SK-N-SH (cell line): ENCODE data around the gene PMEPA1.

Source experiments
- CHD2 ChIP-seq: fragments of 150-350 bp; IDR thresholded peaks from 2 replicates; pipeline ENCODE4 v1.6.1; 2018; ENCODE audit warnings: low read length; ENCODE audit not compliant: partially characterized antibody
- EZH2phosphoT487 ChIP-seq: fragments of 200-600 bp; sonication (generic); IDR thresholded peaks from 2 replicates; pipeline ENCODE4 v1.6.1; 2017; ENCODE audit warnings: low read depth, mixed run types, mild to moderate bottlenecking, antibody characterized with exemption, moderate library complexity, borderline replicate concordance
- SIN3A ChIP-seq: IDR thresholded peaks from 2 replicates; pipeline ENCODE4 v1.6.1; 2012; ENCODE audit warnings: low read depth, mild to moderate bottlenecking, low read length, moderate library complexity, borderline replicate concordance
- TAF1 ChIP-seq: IDR thresholded peaks from 2 replicates; pipeline ENCODE4 v1.6.1; 2012; ENCODE audit warnings: low read depth, mild to moderate bottlenecking, low read length, moderate library complexity, borderline replicate concordance
- TEAD4 ChIP-seq: IDR thresholded peaks from 2 replicates; pipeline ENCODE4 v1.4.0; 2012; ENCODE audit warnings: mild to moderate bottlenecking, borderline replicate concordance; ENCODE audit not compliant: insufficient read depth
- YY1 ChIP-seq: IDR thresholded peaks from 2 replicates; pipeline ENCODE4 v1.4.0; 2012; ENCODE audit warnings: low read depth, mild to moderate bottlenecking
- TF ChIP-seq, protein P1 (sequence below): fragments of 200-600 bp; sonication (generic); IDR thresholded peaks from 2 replicates; pipeline ENCODE4 v1.6.1; 2017; ENCODE audit warnings: antibody characterized with exemption, mild to moderate bottlenecking, moderate library complexity
- TF ChIP-seq, protein P2 (sequence below): IDR thresholded peaks from 2 replicates; pipeline ENCODE4 v1.6.1; 2012; ENCODE audit warnings: mild to moderate bottlenecking, low read depth, low read length, moderate library complexity
- TF ChIP-seq, protein P3 (sequence below): IDR thresholded peaks from 2 replicates; pipeline ENCODE4 v1.4.0; 2012; ENCODE audit warnings: low read depth

DNA sequence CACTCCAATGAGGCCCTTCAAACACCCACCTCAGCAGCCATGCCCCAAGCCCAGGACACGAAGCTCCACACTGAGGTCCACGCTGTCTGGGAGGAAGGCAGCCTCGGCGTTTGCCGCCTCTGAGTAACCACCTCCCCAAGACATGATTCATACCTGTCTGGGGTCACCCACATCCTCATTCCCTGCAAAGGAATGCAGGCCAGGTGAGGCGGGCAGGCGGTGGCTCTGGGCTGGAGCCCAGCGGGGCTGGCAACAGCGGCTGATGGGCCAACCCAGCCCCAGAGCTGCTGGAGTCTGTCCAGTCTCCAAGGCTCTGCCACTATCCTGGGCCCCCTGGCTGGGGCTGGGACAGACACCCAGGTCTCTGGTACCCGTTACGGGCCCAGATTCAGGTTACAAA lies 14.8 kb downstream of the PMEPA1 start:
- TF ChIP-seq CHD2 (no peak), TEAD4 (no peak), EZH2phosphoT487 (no peak), TAF1 (no peak), YY1 (no peak), SIN3A (no peak)
- TF ChIP-seq, protein P1, sequence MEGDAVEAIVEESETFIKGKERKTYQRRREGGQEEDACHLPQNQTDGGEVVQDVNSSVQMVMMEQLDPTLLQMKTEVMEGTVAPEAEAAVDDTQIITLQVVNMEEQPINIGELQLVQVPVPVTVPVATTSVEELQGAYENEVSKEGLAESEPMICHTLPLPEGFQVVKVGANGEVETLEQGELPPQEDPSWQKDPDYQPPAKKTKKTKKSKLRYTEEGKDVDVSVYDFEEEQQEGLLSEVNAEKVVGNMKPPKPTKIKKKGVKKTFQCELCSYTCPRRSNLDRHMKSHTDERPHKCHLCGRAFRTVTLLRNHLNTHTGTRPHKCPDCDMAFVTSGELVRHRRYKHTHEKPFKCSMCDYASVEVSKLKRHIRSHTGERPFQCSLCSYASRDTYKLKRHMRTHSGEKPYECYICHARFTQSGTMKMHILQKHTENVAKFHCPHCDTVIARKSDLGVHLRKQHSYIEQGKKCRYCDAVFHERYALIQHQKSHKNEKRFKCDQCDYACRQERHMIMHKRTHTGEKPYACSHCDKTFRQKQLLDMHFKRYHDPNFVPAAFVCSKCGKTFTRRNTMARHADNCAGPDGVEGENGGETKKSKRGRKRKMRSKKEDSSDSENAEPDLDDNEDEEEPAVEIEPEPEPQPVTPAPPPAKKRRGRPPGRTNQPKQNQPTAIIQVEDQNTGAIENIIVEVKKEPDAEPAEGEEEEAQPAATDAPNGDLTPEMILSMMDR: no peak
- TF ChIP-seq, protein P2, sequence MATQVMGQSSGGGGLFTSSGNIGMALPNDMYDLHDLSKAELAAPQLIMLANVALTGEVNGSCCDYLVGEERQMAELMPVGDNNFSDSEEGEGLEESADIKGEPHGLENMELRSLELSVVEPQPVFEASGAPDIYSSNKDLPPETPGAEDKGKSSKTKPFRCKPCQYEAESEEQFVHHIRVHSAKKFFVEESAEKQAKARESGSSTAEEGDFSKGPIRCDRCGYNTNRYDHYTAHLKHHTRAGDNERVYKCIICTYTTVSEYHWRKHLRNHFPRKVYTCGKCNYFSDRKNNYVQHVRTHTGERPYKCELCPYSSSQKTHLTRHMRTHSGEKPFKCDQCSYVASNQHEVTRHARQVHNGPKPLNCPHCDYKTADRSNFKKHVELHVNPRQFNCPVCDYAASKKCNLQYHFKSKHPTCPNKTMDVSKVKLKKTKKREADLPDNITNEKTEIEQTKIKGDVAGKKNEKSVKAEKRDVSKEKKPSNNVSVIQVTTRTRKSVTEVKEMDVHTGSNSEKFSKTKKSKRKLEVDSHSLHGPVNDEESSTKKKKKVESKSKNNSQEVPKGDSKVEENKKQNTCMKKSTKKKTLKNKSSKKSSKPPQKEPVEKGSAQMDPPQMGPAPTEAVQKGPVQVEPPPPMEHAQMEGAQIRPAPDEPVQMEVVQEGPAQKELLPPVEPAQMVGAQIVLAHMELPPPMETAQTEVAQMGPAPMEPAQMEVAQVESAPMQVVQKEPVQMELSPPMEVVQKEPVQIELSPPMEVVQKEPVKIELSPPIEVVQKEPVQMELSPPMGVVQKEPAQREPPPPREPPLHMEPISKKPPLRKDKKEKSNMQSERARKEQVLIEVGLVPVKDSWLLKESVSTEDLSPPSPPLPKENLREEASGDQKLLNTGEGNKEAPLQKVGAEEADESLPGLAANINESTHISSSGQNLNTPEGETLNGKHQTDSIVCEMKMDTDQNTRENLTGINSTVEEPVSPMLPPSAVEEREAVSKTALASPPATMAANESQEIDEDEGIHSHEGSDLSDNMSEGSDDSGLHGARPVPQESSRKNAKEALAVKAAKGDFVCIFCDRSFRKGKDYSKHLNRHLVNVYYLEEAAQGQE: no peak
- TF ChIP-seq, protein P3, sequence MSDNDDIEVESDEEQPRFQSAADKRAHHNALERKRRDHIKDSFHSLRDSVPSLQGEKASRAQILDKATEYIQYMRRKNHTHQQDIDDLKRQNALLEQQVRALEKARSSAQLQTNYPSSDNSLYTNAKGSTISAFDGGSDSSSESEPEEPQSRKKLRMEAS: no peak
